Endothelial cell of umbilical vein (primary cell): ENCODE measurements around the gene NANOS3. TPM values are rescaled to one million over a fixed set of nuclear protein-coding genes. Genes with fewer than 3 reads are reported as not detected.

ENCODE experiments used
- BruUV-seq: library from RNA; stranded (reverse); fragments of 400-500 nt; replicated peaks from 2 replicates; lab custom pipeline; 2021; lab: Mats Ljungman, UMichigan
- CTCF ChIA-PET: fragments of 300-600, 350-600 bp; sonication (Branson Sonifier 250); formaldehyde crosslinking; loops from one replicate; lab custom pipeline; 2021; ENCODE audit warnings: antibody characterized with exemption, inconsistent platforms; lab: Charles Lee
- POLR2A ChIA-PET: fragments of 300-600, 350-600 bp; sonication (Branson Sonifier 250); formaldehyde crosslinking; loops from one replicate; lab custom pipeline; 2021; ENCODE audit warnings: antibody characterized with exemption, inconsistent platforms; lab: Charles Lee
- DNase-seq: peaks from one replicate; pipeline ENCODE4 v3.0.0-alpha.2; 2011; ENCODE audit warnings: low read depth, low spot score
- FAIRE-seq: peaks from 2 replicates; lab custom pipeline; 2011; peaks lifted over from hg19 to GRCh38; lab: Jason Lieb, UNC
- H2AFZ ChIP-seq: 2 replicates; pipeline ENCODE4 v1.6.0; 2012; ENCODE audit warnings: low read depth, low read length, control low read depth, inconsistent platforms
- H3K27ac ChIP-seq: 2 replicates; pipeline ENCODE4 v1.5.1; 2011; ENCODE audit warnings: low read depth, mild to moderate bottlenecking, control low read depth, low read length, moderate library complexity; ENCODE audit not compliant: insufficient read depth
- H3K27me3 ChIP-seq, 2 experiments: 2 replicates each; pipeline versions ENCODE4 v1.6.0 to v1.6.1; 2011; ENCODE audit warnings: low read length in 2 of 2, mixed read lengths in 1 of 2; ENCODE audit not compliant: control insufficient read depth in 2 of 2, insufficient read depth in 2 of 2
- H3K36me3 ChIP-seq, 2 experiments: 2 replicates in 1 of 2; 3 replicates in 1 of 2; pipeline ENCODE4 v1.5.1; 2011; ENCODE audit warnings: low read length in 2 of 2, mild to moderate bottlenecking in 1 of 2, moderate library complexity in 1 of 2; ENCODE audit not compliant: control insufficient read depth in 2 of 2, insufficient read depth in 2 of 2; ENCODE audit errors: extremely low read depth in 1 of 2
- H3K4me1 ChIP-seq: 3 replicates; pipeline ENCODE4 v1.5.1; 2011; ENCODE audit warnings: mild to moderate bottlenecking, low read length; ENCODE audit not compliant: control insufficient read depth, insufficient read depth; ENCODE audit errors: extremely low read depth
- H3K4me2 ChIP-seq: 2 replicates; pipeline ENCODE4 v1.6.1; 2011; ENCODE audit warnings: low read length, control low read depth, mixed read lengths; ENCODE audit not compliant: insufficient read depth
- H3K4me3 ChIP-seq, 3 experiments: fragments of 200-600 bp in 1 of 3; sonication (generic), shearing (Covaris generic) in 1 of 3; replicated peaks in 1 of 3; 2 replicates each; pipeline ENCODE4 v1.5.1; 2011 to 2016; ENCODE audit warnings: control low read depth in 3 of 3, low read length in 3 of 3, mild to moderate bottlenecking in 2 of 3, inconsistent platforms in 1 of 3, low read depth in 1 of 3, moderate library complexity in 1 of 3; ENCODE audit not compliant: insufficient read depth in 1 of 3
- H3K79me2 ChIP-seq: 2 replicates; pipeline ENCODE4 v1.6.0; 2012; ENCODE audit warnings: low read length, inconsistent platforms; ENCODE audit not compliant: control insufficient read depth, insufficient read depth
- H3K9ac ChIP-seq: replicated peaks from 2 replicates; pipeline ENCODE3; 2011; ENCODE audit warnings: low read length, control low read depth; ENCODE audit not compliant: insufficient read depth; ENCODE audit errors: extremely low read depth
- H3K9me1 ChIP-seq: replicated peaks from 3 replicates; pipeline ENCODE4 v1.6.0; 2011; ENCODE audit warnings: mild to moderate bottlenecking, low read length; ENCODE audit not compliant: control insufficient read depth, insufficient read depth; ENCODE audit errors: extremely low read depth
- H3K9me3 ChIP-seq: replicated peaks from 2 replicates; pipeline ENCODE4 v1.5.1; 2012; ENCODE audit warnings: low read length, inconsistent platforms; ENCODE audit not compliant: control insufficient read depth, insufficient read depth
- H4K20me1 ChIP-seq: replicated peaks from 2 replicates; pipeline ENCODE3; 2011; ENCODE audit warnings: mild to moderate bottlenecking, low read length; ENCODE audit not compliant: control insufficient read depth, insufficient read depth; ENCODE audit errors: extremely low read depth
- EZH2 ChIP-seq: IDR thresholded peaks from 2 replicates; pipeline ENCODE4 v1.6.1; 2012; ENCODE audit warnings: borderline replicate concordance, low read depth, mild to moderate bottlenecking, moderate library complexity, low read length, inconsistent platforms; ENCODE audit not compliant: severe bottlenecking
- FOS ChIP-seq: IDR thresholded peaks from 2 replicates; pipeline ENCODE4 v1.6.1; 2011; ENCODE audit warnings: mild to moderate bottlenecking, low read length, moderate library complexity, borderline replicate concordance; ENCODE audit not compliant: insufficient read depth
- GATA2 ChIP-seq: IDR thresholded peaks from 2 replicates; pipeline ENCODE4 v1.7.0; 2011; ENCODE audit warnings: low read depth, mild to moderate bottlenecking, moderate library complexity, mixed read lengths, low read length; ENCODE audit not compliant: insufficient read length, insufficient read depth
- JUN ChIP-seq: IDR thresholded peaks from 2 replicates; pipeline ENCODE4 v1.6.1; 2011; ENCODE audit warnings: borderline replicate concordance, low read depth; ENCODE audit not compliant: insufficient read length, insufficient read depth
- MYC ChIP-seq: IDR thresholded peaks from one replicate; pipeline ENCODE4 v1.6.1; 2011; ENCODE audit warnings: mild to moderate bottlenecking, low read depth, low read length
- POLR2A ChIP-seq: IDR thresholded peaks from 2 replicates; pipeline ENCODE4 v1.6.1; 2012; ENCODE audit warnings: low read depth, mild to moderate bottlenecking, control low read depth, low read length
- POLR2AphosphoS5 ChIP-seq: IDR thresholded peaks from 2 replicates; pipeline ENCODE4 v1.6.1; 2012; ENCODE audit warnings: low read depth, mild to moderate bottlenecking, control low read depth, low read length, moderate library complexity; ENCODE audit not compliant: insufficient read depth
- dilution Hi-C: fragments of 300-500 bp; cut with MboI; formaldehyde crosslinking; loops from one replicate; pipeline ENCODE4 v1.15.0; 2019; ENCODE audit warnings: low sequenced_read_pairs; ENCODE audit not compliant: extremely low pct_ligation_motif_present
- intact Hi-C: fragments of 100-400 bp; cut with micrococcal nuclease; formaldehyde crosslinking; loops from one replicate; pipeline ENCODE4 v1.10.0; 2022
- polyA plus RNA-seq, 4 experiments: library from polyadenylated mRNA; depleted of rRNA in 3 of 4; stranded (reverse) in 3 of 4; unstranded in 1 of 4; fragments of >200 nt; gene quantifications; 2 replicates each; pipeline versions ENCODE4 v1.2.1 to v1.2.3, GENCODE V29; 2011 to 2012; ENCODE audit warnings: missing spikeins in 1 of 4
- total RNA-seq: library from RNA; stranded (reverse); gene quantifications from 2 replicates; pipeline ENCODE4 v1.2.3, GENCODE V29; 2021
- TF ChIP-seq, protein P1 (sequence below), 2 donors: IDR thresholded peaks; 1 replicate in 1 of 2; 2 replicates in 1 of 2; pipeline ENCODE4 v1.5.1; 2011; ENCODE audit warnings: low read length in 2 of 2, mild to moderate bottlenecking in 2 of 2, moderate library complexity in 2 of 2, control low read depth in 1 of 2, inconsistent platforms in 1 of 2, low read depth in 1 of 2; ENCODE audit not compliant: insufficient read depth in 1 of 2; ENCODE audit errors: extremely low read depth in 1 of 2
- TF ChIP-seq, protein P2 (sequence below): IDR thresholded peaks from 2 replicates; pipeline ENCODE4 v1.6.1; 2011; ENCODE audit not compliant: insufficient read depth, insufficient read length

The NANOS3 gene
- total and polyA plus RNA-seq, 2 donors (not counting 3 experiments of a cell fraction or from before 2014, with no cell fraction given) = 1.0 to 4.4 TPM

DNA sequence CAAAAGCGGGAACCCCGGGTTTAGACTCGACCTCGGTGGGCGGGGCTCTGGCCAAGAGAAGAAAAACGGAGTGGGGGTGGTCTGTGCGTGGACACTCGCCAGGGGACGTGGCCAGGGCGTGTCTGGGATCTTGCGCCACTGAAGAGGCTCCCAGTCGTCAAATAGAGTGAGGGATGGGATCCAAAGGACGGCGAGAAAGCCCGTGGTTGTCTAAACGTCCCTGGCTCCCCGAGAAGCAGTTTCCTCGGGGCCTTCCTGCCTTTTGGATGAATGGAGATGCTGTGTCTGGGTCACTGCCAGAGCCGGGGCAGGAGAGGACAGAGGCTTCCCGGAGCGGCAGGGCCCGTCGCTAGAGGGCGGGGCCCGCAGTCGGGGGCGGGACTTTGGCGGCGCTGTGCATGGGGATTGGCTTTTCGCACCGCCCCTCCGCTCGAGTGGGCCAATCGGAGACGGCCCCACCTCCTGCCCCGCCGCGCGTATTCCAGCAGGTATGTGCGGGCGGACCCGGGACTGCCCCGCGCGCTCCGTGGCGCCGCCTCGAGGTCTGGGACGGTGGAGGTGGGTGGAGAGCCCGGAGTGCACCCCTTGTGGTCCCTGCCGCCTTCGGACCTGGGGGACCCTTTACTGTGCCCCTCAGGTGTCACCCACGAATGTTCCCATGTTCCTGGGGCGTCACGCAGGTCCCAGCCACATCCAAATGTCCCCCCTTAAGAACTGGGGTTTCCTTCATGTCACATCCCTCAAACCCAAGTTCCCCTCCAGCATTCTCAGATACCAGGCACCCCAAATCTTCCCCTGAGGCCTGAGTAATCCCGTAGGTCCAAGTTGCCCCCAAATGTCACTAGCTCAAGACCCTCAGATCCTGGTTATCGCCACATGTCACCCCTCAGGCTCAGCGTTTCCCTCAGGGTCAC is 43.3 kb upstream of the NANOS3 start:
- peak; percentile 91 for DNase-seq
- H3K36me3 ChIP-seq = peaks cover 6 to 19% of the 10 kb centered on the region in 2 experiments
- H3K9me1 ChIP-seq = no peaks in the 10 kb centered on the region
- peak; percentile 96 for FAIRE-seq
- H2AFZ ChIP-seq = no peak overlapping the region
- TF ChIP-seq, protein P1, sequence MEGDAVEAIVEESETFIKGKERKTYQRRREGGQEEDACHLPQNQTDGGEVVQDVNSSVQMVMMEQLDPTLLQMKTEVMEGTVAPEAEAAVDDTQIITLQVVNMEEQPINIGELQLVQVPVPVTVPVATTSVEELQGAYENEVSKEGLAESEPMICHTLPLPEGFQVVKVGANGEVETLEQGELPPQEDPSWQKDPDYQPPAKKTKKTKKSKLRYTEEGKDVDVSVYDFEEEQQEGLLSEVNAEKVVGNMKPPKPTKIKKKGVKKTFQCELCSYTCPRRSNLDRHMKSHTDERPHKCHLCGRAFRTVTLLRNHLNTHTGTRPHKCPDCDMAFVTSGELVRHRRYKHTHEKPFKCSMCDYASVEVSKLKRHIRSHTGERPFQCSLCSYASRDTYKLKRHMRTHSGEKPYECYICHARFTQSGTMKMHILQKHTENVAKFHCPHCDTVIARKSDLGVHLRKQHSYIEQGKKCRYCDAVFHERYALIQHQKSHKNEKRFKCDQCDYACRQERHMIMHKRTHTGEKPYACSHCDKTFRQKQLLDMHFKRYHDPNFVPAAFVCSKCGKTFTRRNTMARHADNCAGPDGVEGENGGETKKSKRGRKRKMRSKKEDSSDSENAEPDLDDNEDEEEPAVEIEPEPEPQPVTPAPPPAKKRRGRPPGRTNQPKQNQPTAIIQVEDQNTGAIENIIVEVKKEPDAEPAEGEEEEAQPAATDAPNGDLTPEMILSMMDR (IDR thresholded peaks at IDR 0.05; ENCODE audit: extremely low read depth in 1 of 2, insufficient read depth in 1 of 2, low read depth in 1 of 2, low read length in 2 of 2) = peak; percentile 32 to 63
- TF ChIP-seq FOS = no peak
- TF ChIP-seq GATA2 = no peak
- TF ChIP-seq JUN = no peak
- TF ChIP-seq POLR2A = peak; percentile 93
- TF ChIP-seq, protein P2, sequence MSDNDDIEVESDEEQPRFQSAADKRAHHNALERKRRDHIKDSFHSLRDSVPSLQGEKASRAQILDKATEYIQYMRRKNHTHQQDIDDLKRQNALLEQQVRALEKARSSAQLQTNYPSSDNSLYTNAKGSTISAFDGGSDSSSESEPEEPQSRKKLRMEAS = no peak
- peak; percentile 98 for TF ChIP-seq POLR2AphosphoS5
- no peak for TF ChIP-seq MYC
- no peak for TF ChIP-seq EZH2
- H3K4me2 ChIP-seq = no peak overlapping the region
- H3K79me2 ChIP-seq = peaks cover 25% of the 10 kb centered on the region
- no peaks in the 10 kb centered on the region for H3K9me3 ChIP-seq
- H4K20me1 ChIP-seq = no peaks in the 10 kb centered on the region
- no peaks in the 10 kb centered on the region for H3K27me3 ChIP-seq
- no peak overlapping the region for H3K4me3 ChIP-seq
- H3K4me1 ChIP-seq = peaks cover 27% of the 10 kb centered on the region
- peak overlapping the region; percentile 11 for H3K27ac ChIP-seq
- CTCF ChIA-PET = interaction anchor here (1.0 to 4.5 kb wide), 2 partner anchors 29 kb away, joined by 5 to 77 read pairs; no protein-coding TSS in a partner anchor
- no TSS peak for BruUV-seq
- dilution Hi-C loops (no loop called here), intact Hi-C loops (loop anchor here (2.0 kb wide), 1 partner anchor 39 kb away; the partner anchor contains the start of gene ZSWIM4)
- POLR2A ChIA-PET = interaction anchor here (1.6 kb wide), 1 partner anchor 29 kb away, joined by 8 read pairs; no protein-coding TSS in a partner anchor
- H3K9ac ChIP-seq = peak overlapping the region; percentile 11
